Measurements from ENCODE around the gene SETD2.
A peak's percentile ranks its signal among the peaks of the same experiment; 100 is the strongest.

Gene SETD2

GRCh38 chr3:47012342-47013230, 151.3 kb downstream of the SETD2 start:
- Histone ChIP-seq H3K9ac (ENCODE audit: low read depth, low read length) (no peak overlapping the region), H3K36me3 (ENCODE audit: insufficient read depth, low read depth, low read length) (peaks cover 19% of the 10 kb centered on the region), H3K4me1 (ENCODE audit: insufficient read depth, low read length) (peaks cover 13% of the 10 kb centered on the region), H3K9me3 (ENCODE audit: insufficient read depth, low read depth, low read length) (no peaks in the 10 kb centered on the region), H3K27me3 (ENCODE audit: insufficient read depth, low read length) (no peaks in the 10 kb centered on the region), H3K27ac (ENCODE audit: low read length) (no peak overlapping the region), H3K4me3 (ENCODE audit: low read length) (no peak overlapping the region)

GRCh38 chr3:47011371-47011770, 152.5 kb downstream of the SETD2 start:
- H3K9me3 ChIP-seq (ENCODE audit: insufficient read depth, low read depth, low read length) = no peaks in the 10 kb centered on the region
- H3K27ac ChIP-seq (ENCODE audit: low read length) = no peak overlapping the region
- peaks cover 16% of the 10 kb centered on the region for H3K36me3 ChIP-seq (ENCODE audit: insufficient read depth, low read depth, low read length)
- H3K4me3 ChIP-seq (ENCODE audit: low read length) = no peak overlapping the region
- H3K9ac ChIP-seq (ENCODE audit: low read depth, low read length) = no peak overlapping the region
- H3K27me3 ChIP-seq (ENCODE audit: insufficient read depth, low read length) = no peaks in the 10 kb centered on the region
- peaks cover 13% of the 10 kb centered on the region for H3K4me1 ChIP-seq (ENCODE audit: insufficient read depth, low read length)

- H3K4me3 ChIP-seq (ENCODE audit: low read length) = no peak overlapping the region
- peaks cover 8% of the 10 kb centered on the region; the same call in 1 of the 2 replicates for H3K4me1 ChIP-seq (ENCODE audit: insufficient read depth, low read length)
- no peaks in the 10 kb centered on the region for H3K9me3 ChIP-seq (ENCODE audit: insufficient read depth, low read depth, low read length)
- no peaks in the 10 kb centered on the region for H3K27me3 ChIP-seq (ENCODE audit: insufficient read depth, low read length)
- no peak overlapping the region for H3K9ac ChIP-seq (ENCODE audit: low read depth, low read length)
- no peak overlapping the region for H3K27ac ChIP-seq (ENCODE audit: low read length)
- peaks cover 18% of the 10 kb centered on the region for H3K36me3 ChIP-seq (ENCODE audit: insufficient read depth, low read depth, low read length)
These were observed 153.0 kb downstream of the SETD2 start for GRCh38 chr3:47010910-47011309.

GRCh38 chr3:47010111-47010712, 153.7 kb downstream of the SETD2 start:
- H3K4me1 ChIP-seq (ENCODE audit: insufficient read depth, low read length) = peaks cover 8% of the 10 kb centered on the region; the same call in 1 of the 2 replicates
- H3K27ac ChIP-seq (ENCODE audit: low read length) = peak overlapping the region; percentile 88
- peak overlapping the region; percentile 95; the same call in 1 of the 2 replicates for H3K9ac ChIP-seq (ENCODE audit: low read depth, low read length)
- peak overlapping the region; percentile 75; the same call in 1 of the 2 replicates for H3K4me3 ChIP-seq (ENCODE audit: low read length)
- no peaks in the 10 kb centered on the region for H3K9me3 ChIP-seq (ENCODE audit: insufficient read depth, low read depth, low read length)
- peaks cover 23% of the 10 kb centered on the region for H3K36me3 ChIP-seq (ENCODE audit: insufficient read depth, low read depth, low read length)
- no peaks in the 10 kb centered on the region for H3K27me3 ChIP-seq (ENCODE audit: insufficient read depth, low read length)

- Histone ChIP-seq H3K4me3 (ENCODE audit: low read length) (peak overlapping the region; percentile 75), H3K9ac (ENCODE audit: low read depth, low read length) (peak overlapping the region; percentile 95), H3K27ac (ENCODE audit: low read length) (peak overlapping the region; percentile 88), H3K9me3 (ENCODE audit: insufficient read depth, low read depth, low read length) (no peaks in the 10 kb centered on the region), H3K36me3 (ENCODE audit: insufficient read depth, low read depth, low read length) (peaks cover 28% of the 10 kb centered on the region), H3K4me1 (ENCODE audit: insufficient read depth, low read length) (peaks cover 8% of the 10 kb centered on the region; the same call in 1 of the 2 replicates), H3K27me3 (ENCODE audit: insufficient read depth, low read length) (no peaks in the 10 kb centered on the region)
These were observed 154.4 kb downstream of the SETD2 start for GRCh38 chr3:47009225-47010110.

- peak overlapping the region; percentile 56 for H3K27ac ChIP-seq (ENCODE audit: low read length)
- no peaks in the 10 kb centered on the region for H3K27me3 ChIP-seq (ENCODE audit: insufficient read depth, low read length)
- peaks cover 8% of the 10 kb centered on the region; the same call in 1 of the 2 replicates for H3K4me1 ChIP-seq (ENCODE audit: insufficient read depth, low read length)
- no peaks in the 10 kb centered on the region for H3K9me3 ChIP-seq (ENCODE audit: insufficient read depth, low read depth, low read length)
- peak overlapping the region; percentile 75 for H3K4me3 ChIP-seq (ENCODE audit: low read length)
- peak overlapping the region; percentile 95; the same call in 1 of the 2 replicates for H3K9ac ChIP-seq (ENCODE audit: low read depth, low read length)
- peaks cover 34% of the 10 kb centered on the region; the same call in 1 of the 2 replicates for H3K36me3 ChIP-seq (ENCODE audit: insufficient read depth, low read depth, low read length)
These were observed 155.1 kb downstream of the SETD2 start for GRCh38 chr3:47008851-47009224.

- no peak overlapping the region for H3K27ac ChIP-seq (ENCODE audit: low read length)
- peaks cover 8% of the 10 kb centered on the region; the same call in 1 of the 2 replicates for H3K4me1 ChIP-seq (ENCODE audit: insufficient read depth, low read length)
- peaks cover 39% of the 10 kb centered on the region; the same call in 1 of the 2 replicates for H3K36me3 ChIP-seq (ENCODE audit: insufficient read depth, low read depth, low read length)
- peak overlapping the region; percentile 95; the same call in 1 of the 2 replicates for H3K9ac ChIP-seq (ENCODE audit: low read depth, low read length)
- H3K4me3 ChIP-seq (ENCODE audit: low read length) = peak overlapping the region; percentile 75
- no peaks in the 10 kb centered on the region for H3K27me3 ChIP-seq (ENCODE audit: insufficient read depth, low read length)
- no peaks in the 10 kb centered on the region for H3K9me3 ChIP-seq (ENCODE audit: insufficient read depth, low read depth, low read length)
These were observed 155.6 kb downstream of the SETD2 start for GRCh38 chr3:47008234-47008796.

- H3K27me3 ChIP-seq (ENCODE audit: insufficient read depth, low read length) = no peaks in the 10 kb centered on the region
- H3K4me3 ChIP-seq (ENCODE audit: low read length) = no peak overlapping the region
- peaks cover 46% of the 10 kb centered on the region for H3K36me3 ChIP-seq (ENCODE audit: insufficient read depth, low read depth, low read length)
- no peak overlapping the region for H3K27ac ChIP-seq (ENCODE audit: low read length)
- no peak overlapping the region for H3K9ac ChIP-seq (ENCODE audit: low read depth, low read length)
- H3K9me3 ChIP-seq (ENCODE audit: insufficient read depth, low read depth, low read length) = no peaks in the 10 kb centered on the region
- peaks cover 8% of the 10 kb centered on the region; the same call in 1 of the 2 replicates for H3K4me1 ChIP-seq (ENCODE audit: insufficient read depth, low read length)
These were observed 156.3 kb downstream of the SETD2 start for GRCh38 chr3:47007482-47008233.

GRCh38 chr3:47007001-47007400, 156.9 kb downstream of the SETD2 start:
- no peak overlapping the region for H3K27ac ChIP-seq (ENCODE audit: low read length)
- H3K9ac ChIP-seq (ENCODE audit: low read depth, low read length) = no peak overlapping the region
- no peak overlapping the region for H3K4me3 ChIP-seq (ENCODE audit: low read length)
- H3K27me3 ChIP-seq (ENCODE audit: insufficient read depth, low read length) = no peaks in the 10 kb centered on the region
- peaks cover 49% of the 10 kb centered on the region for H3K36me3 ChIP-seq (ENCODE audit: insufficient read depth, low read depth, low read length)
- peaks cover 8% of the 10 kb centered on the region; the same call in 1 of the 2 replicates for H3K4me1 ChIP-seq (ENCODE audit: insufficient read depth, low read length)
- no peaks in the 10 kb centered on the region for H3K9me3 ChIP-seq (ENCODE audit: insufficient read depth, low read depth, low read length)

- Histone ChIP-seq H3K36me3 (ENCODE audit: insufficient read depth, low read depth, low read length) (peaks cover 57% of the 10 kb centered on the region), H3K27me3 (ENCODE audit: insufficient read depth, low read length) (no peaks in the 10 kb centered on the region), H3K4me1 (ENCODE audit: insufficient read depth, low read length) (peaks cover 8% of the 10 kb centered on the region; the same call in 1 of the 2 replicates), H3K27ac (ENCODE audit: low read length) (no peak overlapping the region), H3K9me3 (ENCODE audit: insufficient read depth, low read depth, low read length) (no peaks in the 10 kb centered on the region), H3K9ac (ENCODE audit: low read depth, low read length) (no peak overlapping the region), H3K4me3 (ENCODE audit: low read length) (no peak overlapping the region)
These were observed 157.7 kb downstream of the SETD2 start for GRCh38 chr3:47006145-47006651.

Measured in iPS-20b (cell line).